HepG2 (cell line): ENCODE results near the gene TMEM132D. TPM values are rescaled to one million over a fixed set of nuclear protein-coding genes. Genes with fewer than 3 reads are reported as not detected.

Experiments
- ATAC-seq: fragments of 200-7000 bp; cut with Tn5 transposase; 3 replicates; pipeline ENCODE4 v1.9.1; 2020; ENCODE audit warnings: mild to moderate bottlenecking, moderate library complexity
- BruUV-seq: library from RNA; stranded (reverse); fragments of 400-500 nt; replicated peaks from 2 replicates; lab custom pipeline; 2021; lab: Mats Ljungman, UMichigan
- CTCF ChIA-PET: fragments of 300-600 bp; formaldehyde crosslinking; extraction: SDS; loops from one replicate; lab custom pipeline; 2021; ENCODE audit warnings: low total read pairs, inconsistent platforms, low intra/inter-chr PET ratio; lab: Yijun Ruan, JAX
- POLR2A ChIA-PET: fragments of 350-600 bp; sonication (Branson Sonifier 250); formaldehyde crosslinking; loops from one replicate; lab custom pipeline; 2020; ENCODE audit warnings: antibody characterized with exemption, inconsistent platforms; lab: Yijun Ruan, JAX
- DNase-seq: peaks from one replicate; pipeline ENCODE4 v3.0.0-alpha.2; 2015; ENCODE audit warnings: low spot score
- FAIRE-seq: peaks from 3 replicates; lab custom pipeline; 2011; peaks lifted over from hg19 to GRCh38; lab: Jason Lieb, UNC
- H2AFZ ChIP-seq: one replicate; pipeline ENCODE4 v1.6.1; 2011; ENCODE audit warnings: low read length, inconsistent platforms
- H3K27ac ChIP-seq: fragments of 300-600 bp; 3 replicates; pipeline ENCODE4 v1.8.0; 2011; ENCODE audit warnings: mixed run types, mild to moderate bottlenecking, mixed read lengths, low read length, inconsistent platforms; ENCODE audit not compliant: insufficient read depth; ENCODE audit errors: extremely low read length
- H3K27me3 ChIP-seq, 2 experiments: fragments of 200-600 bp in 1 of 2; 2 replicates in 1 of 2; 3 replicates in 1 of 2; pipeline versions ENCODE4 v1.6.0 to v1.8.0; 2011; ENCODE audit warnings: low read length in 2 of 2, mild to moderate bottlenecking in 2 of 2, moderate library complexity in 2 of 2, inconsistent platforms in 1 of 2; ENCODE audit not compliant: insufficient read depth in 2 of 2, control insufficient read depth in 1 of 2
- H3K36me3 ChIP-seq, 2 experiments: fragments of 200-600 bp in 1 of 2; replicated peaks in 1 of 2; 2 replicates in 1 of 2; 3 replicates in 1 of 2; pipeline versions ENCODE4 v1.5.1 to v1.8.0; 2011; ENCODE audit warnings: low read length in 2 of 2, inconsistent platforms in 1 of 2; ENCODE audit not compliant: insufficient read depth in 2 of 2, control insufficient read depth in 1 of 2
- H3K4me1 ChIP-seq: 2 replicates; pipeline ENCODE4 v1.5.1; 2012; ENCODE audit warnings: low read length, inconsistent platforms; ENCODE audit not compliant: insufficient read depth
- H3K4me2 ChIP-seq: 2 replicates; pipeline ENCODE4 v1.6.0; 2011; ENCODE audit warnings: low read depth, low read length, inconsistent platforms
- H3K4me3 ChIP-seq, 3 experiments: fragments of 200-600 bp in 1 of 3; sonication (generic), shearing (Covaris generic) in 1 of 3; replicated peaks in 1 of 3; 2 replicates each; pipeline ENCODE4 v1.5.1; 2011 to 2016; ENCODE audit warnings: low read length in 3 of 3, inconsistent platforms in 2 of 3, low read depth in 2 of 3, mild to moderate bottlenecking in 2 of 3, control low read depth in 1 of 3, mixed read lengths in 1 of 3; ENCODE audit not compliant: insufficient read depth in 1 of 3
- H3K79me2 ChIP-seq: one replicate; pipeline ENCODE4 v1.6.1; 2011; ENCODE audit warnings: low read length, inconsistent platforms; ENCODE audit not compliant: insufficient read depth
- H3K9ac ChIP-seq: 2 replicates; pipeline ENCODE4 v1.6.0; 2011; ENCODE audit warnings: mild to moderate bottlenecking, low read depth, low read length, inconsistent platforms; ENCODE audit not compliant: insufficient read depth
- H3K9me3 ChIP-seq: 2 replicates; pipeline ENCODE4 v1.5.1; 2012; ENCODE audit warnings: mild to moderate bottlenecking, low read length
- H4K20me1 ChIP-seq: 2 replicates; pipeline ENCODE4 v1.6.0; 2011; ENCODE audit warnings: inconsistent platforms, mild to moderate bottlenecking, low read length, moderate library complexity; ENCODE audit not compliant: insufficient read depth
- KDM4B ChIP-seq: sonication (generic); formaldehyde crosslinking; IDR thresholded peaks from 2 replicates; pipeline ENCODE4 v1.4.0; 2020; ENCODE audit warnings: missing genetic modification reagents
- KLF12 ChIP-seq: sonication (generic); formaldehyde crosslinking; IDR thresholded peaks from 2 replicates; pipeline ENCODE4 v1.4.0; 2020; ENCODE audit warnings: missing genetic modification reagents, borderline replicate concordance
- MAFK ChIP-seq, 2 experiments: IDR thresholded peaks in 1 of 2; conservative IDR thresholded peaks in 1 of 2; 2 replicates each; pipeline ENCODE4 v1.6.1; 2011; ENCODE audit warnings: improper control_type of control experiment in 2 of 2, low read length in 2 of 2
- XRCC5 ChIP-seq: fragments of 200-400 bp; formaldehyde crosslinking; optimal IDR thresholded peaks from 2 replicates; pipeline ENCODE3; 2017; ENCODE audit warnings: mild to moderate bottlenecking, low read length
- ZNF10 ChIP-seq: sonication (generic); formaldehyde crosslinking; IDR thresholded peaks from 2 replicates; pipeline ENCODE4 v1.4.0; 2020; ENCODE audit warnings: mild to moderate bottlenecking, low read depth, missing genetic modification reagents, borderline replicate concordance
- ZNF430 ChIP-seq: sonication (generic); formaldehyde crosslinking; IDR thresholded peaks from 2 replicates; pipeline ENCODE4 v1.9.0; 2021; ENCODE audit warnings: mild to moderate bottlenecking, missing genetic modification reagents
- ZNF747 ChIP-seq: sonication (generic); formaldehyde crosslinking; IDR thresholded peaks from 2 replicates; pipeline ENCODE4 v1.8.1; 2023; ENCODE audit warnings: missing genetic modification reagents, mild to moderate bottlenecking, borderline replicate concordance
- ZNF777 ChIP-seq: sonication (generic); formaldehyde crosslinking; IDR thresholded peaks from 2 replicates; pipeline ENCODE4 v1.4.0; 2020; ENCODE audit warnings: missing genetic modification reagents
- WGBS: methylation state at CpG from one replicate; pipeline ENCODE4 v1.1.6; 2017; ENCODE audit warnings: low lambda C conversion rate; 5-methylcytosine and 5-hydroxymethylcytosine counted together
- in situ Hi-C: cut with HindIII; loops from 2 replicates; pipeline ENCODE4 v1.10.0; 2017; ENCODE audit warnings: low pct_unique_long_range_greater_than_20kb; ENCODE audit not compliant: extremely low pct_ligation_motif_present
- intact Hi-C: fragments of 100-400 bp; cut with micrococcal nuclease; formaldehyde crosslinking; loops from one replicate; pipeline ENCODE4 v1.10.0; 2022; ENCODE audit not compliant: unreplicated experiment
- polyA plus RNA-seq, 8 experiments: library from polyadenylated mRNA; depleted of rRNA in 3 of 8; stranded (reverse) in 7 of 8; unstranded in 1 of 8; fragments of >200 nt; fragmentation: Illumina TruSeq in 4 of 8; extraction: Trizol in 4 of 8; gene quantifications; 2 replicates each; pipeline versions ENCODE4 v1.2.1 to v1.2.3, GENCODE V29; 2011 to 2016; ENCODE audit warnings: low read depth in 4 of 8, missing spikeins in 1 of 8, mixed read lengths in 1 of 8; ENCODE audit not compliant: insufficient read depth in 1 of 8
- total RNA-seq, 5 experiments: library from RNA; depleted of rRNA; stranded (reverse); fragments of >200 nt; fragmentation: Illumina TruSeq; extraction: Trizol; gene quantifications; 2 replicates each; pipeline ENCODE4 v1.2.3, GENCODE V29; 2016; ENCODE audit warnings: low read depth in 1 of 5
- TF ChIP-seq, protein P1 (sequence below), 2 experiments: sonication (generic) in 1 of 2; formaldehyde crosslinking in 1 of 2; IDR thresholded peaks; 2 replicates each; pipeline versions ENCODE4 v1.4.0 to v1.6.1; 2016 to 2020; ENCODE audit warnings: borderline replicate concordance in 1 of 2, low read depth in 1 of 2, mild to moderate bottlenecking in 1 of 2, missing genetic modification reagents in 1 of 2
- TF ChIP-seq, protein P2 (sequence below): sonication (generic); formaldehyde crosslinking; IDR thresholded peaks from 2 replicates; pipeline ENCODE4 v1.8.0; 2023; ENCODE audit warnings: mild to moderate bottlenecking, missing genetic modification reagents
- TF ChIP-seq, protein P3 (sequence below): sonication (generic); formaldehyde crosslinking; IDR thresholded peaks from 2 replicates; pipeline ENCODE4 v1.4.0; 2020; ENCODE audit warnings: missing genetic modification reagents
- TF ChIP-seq, protein P4 (sequence below): sonication (generic); formaldehyde crosslinking; IDR thresholded peaks from 2 replicates; pipeline ENCODE4 v1.5.0; 2020; ENCODE audit warnings: missing genetic modification reagents
- TF ChIP-seq, protein P5 (sequence below): sonication (generic); formaldehyde crosslinking; IDR thresholded peaks from 2 replicates; pipeline ENCODE4 v1.9.0; 2021; ENCODE audit warnings: missing genetic modification reagents, borderline replicate concordance

TMEM132D gene
- total and polyA plus RNA-seq, 2 of the 13 experiments (the other 11 are each of a cell fraction or from before 2014, with no cell fraction given): not detected

DNA sequence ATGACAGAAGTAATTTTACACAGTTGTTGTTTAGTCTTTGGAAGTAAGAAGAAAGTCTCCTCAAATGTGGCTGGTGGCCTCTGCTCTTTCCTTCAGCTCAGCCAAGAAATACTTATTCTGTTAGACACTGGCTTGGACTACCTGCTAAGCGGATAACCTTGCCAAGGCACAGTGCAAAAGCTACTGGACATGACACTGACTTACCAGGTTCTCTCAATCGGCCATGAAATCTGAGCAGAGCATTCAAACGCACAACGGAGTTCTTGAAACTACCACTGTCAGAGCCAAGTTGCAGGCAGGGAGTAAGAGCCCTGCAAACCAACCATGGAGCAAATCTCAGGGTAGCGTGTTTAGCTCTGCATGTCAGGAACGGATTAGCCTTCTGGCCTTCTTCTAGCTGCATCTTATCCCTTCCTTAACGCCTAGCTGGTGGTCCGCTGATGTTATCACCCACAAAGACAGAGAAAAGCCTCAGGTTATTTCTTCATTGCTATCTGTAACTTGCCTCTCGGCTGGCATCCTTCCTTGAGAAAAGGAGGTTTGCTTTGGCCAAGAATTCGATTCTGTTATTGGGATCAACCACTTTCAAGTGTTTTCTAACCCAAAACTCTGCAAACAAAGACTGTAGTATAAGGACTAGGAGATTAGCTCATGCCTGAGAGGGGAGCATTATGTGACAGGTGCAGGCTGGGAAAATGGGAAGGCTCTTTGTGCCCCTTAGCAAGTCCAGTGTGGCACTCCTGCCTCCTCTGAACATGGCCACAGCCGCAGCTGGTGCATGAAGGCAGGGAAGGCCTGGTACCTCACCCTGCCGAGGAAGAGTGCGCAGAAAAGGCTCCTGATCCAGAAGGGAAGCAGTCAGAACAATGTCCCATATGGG is 827.1 kb downstream of the TMEM132D start:
- CTCF ChIA-PET: no interaction called here
- Histone ChIP-seq H3K4me1 (no peaks in the 10 kb centered on the region), H3K27ac (no peak overlapping the region), H3K27me3 (peaks cover 0 to 2% of the 10 kb centered on the region in 2 experiments; a peak in 1 of 5 replicates), H3K4me3 (no peak overlapping the region), H3K36me3 (no peaks in the 10 kb centered on the region), H3K79me2 (no peaks in the 10 kb centered on the region), H3K9ac (no peak overlapping the region), H3K4me2 (no peak overlapping the region), H2AFZ (no peak overlapping the region), H3K9me3 (no peaks in the 10 kb centered on the region), H4K20me1 (no peaks in the 10 kb centered on the region)
- intact Hi-C loops: no loop called here
- 2% methylated on average over 7 of the region's 13 CpGs for WGBS
- POLR2A ChIA-PET: no interaction called here
- BruUV-seq: no TSS peak
- ATAC-seq (no peak), DNase-seq (no peak), FAIRE-seq (no peak)
- in situ Hi-C loops: no loop called here
- TF ChIP-seq, protein P1, sequence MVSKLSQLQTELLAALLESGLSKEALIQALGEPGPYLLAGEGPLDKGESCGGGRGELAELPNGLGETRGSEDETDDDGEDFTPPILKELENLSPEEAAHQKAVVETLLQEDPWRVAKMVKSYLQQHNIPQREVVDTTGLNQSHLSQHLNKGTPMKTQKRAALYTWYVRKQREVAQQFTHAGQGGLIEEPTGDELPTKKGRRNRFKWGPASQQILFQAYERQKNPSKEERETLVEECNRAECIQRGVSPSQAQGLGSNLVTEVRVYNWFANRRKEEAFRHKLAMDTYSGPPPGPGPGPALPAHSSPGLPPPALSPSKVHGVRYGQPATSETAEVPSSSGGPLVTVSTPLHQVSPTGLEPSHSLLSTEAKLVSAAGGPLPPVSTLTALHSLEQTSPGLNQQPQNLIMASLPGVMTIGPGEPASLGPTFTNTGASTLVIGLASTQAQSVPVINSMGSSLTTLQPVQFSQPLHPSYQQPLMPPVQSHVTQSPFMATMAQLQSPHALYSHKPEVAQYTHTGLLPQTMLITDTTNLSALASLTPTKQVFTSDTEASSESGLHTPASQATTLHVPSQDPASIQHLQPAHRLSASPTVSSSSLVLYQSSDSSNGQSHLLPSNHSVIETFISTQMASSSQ (IDR thresholded peaks at IDR 0.05; ENCODE audit: low read depth): no peak
- TF ChIP-seq, protein P1 (CRISPR knock-in tag; IDR thresholded peaks at IDR 0.05; ENCODE audit: borderline replicate concordance): no peak
- TF ChIP-seq ZNF430 (CRISPR knock-in tag) (no peak), KDM4B (CRISPR knock-in tag) (no peak), XRCC5 (no peak), ZNF747 (CRISPR knock-in tag) (no peak), KLF12 (CRISPR knock-in tag) (no peak), ZNF10 (no peak), MAFK (conservative IDR thresholded peaks at IDR 0.05 in 1 of 2, IDR thresholded peaks at IDR 0.05 in 1 of 2; ENCODE audit: low read length in 2 of 2) (no peak), ZNF777 (CRISPR knock-in tag) (no peak)
- TF ChIP-seq, protein P2, sequence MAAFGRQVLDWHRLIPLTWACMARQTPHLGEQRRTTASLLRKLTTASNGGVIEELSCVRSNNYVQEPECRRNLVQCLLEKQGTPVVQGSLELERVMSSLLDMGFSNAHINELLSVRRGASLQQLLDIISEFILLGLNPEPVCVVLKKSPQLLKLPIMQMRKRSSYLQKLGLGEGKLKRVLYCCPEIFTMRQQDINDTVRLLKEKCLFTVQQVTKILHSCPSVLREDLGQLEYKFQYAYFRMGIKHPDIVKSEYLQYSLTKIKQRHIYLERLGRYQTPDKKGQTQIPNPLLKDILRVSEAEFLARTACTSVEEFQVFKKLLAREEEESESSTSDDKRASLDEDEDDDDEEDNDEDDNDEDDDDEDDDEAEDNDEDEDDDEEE: no peak
- TF ChIP-seq, protein P3, sequence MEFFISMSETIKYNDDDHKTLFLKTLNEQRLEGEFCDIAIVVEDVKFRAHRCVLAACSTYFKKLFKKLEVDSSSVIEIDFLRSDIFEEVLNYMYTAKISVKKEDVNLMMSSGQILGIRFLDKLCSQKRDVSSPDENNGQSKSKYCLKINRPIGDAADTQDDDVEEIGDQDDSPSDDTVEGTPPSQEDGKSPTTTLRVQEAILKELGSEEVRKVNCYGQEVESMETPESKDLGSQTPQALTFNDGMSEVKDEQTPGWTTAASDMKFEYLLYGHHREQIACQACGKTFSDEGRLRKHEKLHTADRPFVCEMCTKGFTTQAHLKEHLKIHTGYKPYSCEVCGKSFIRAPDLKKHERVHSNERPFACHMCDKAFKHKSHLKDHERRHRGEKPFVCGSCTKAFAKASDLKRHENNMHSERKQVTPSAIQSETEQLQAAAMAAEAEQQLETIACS (CRISPR knock-in tag): no peak
- TF ChIP-seq, protein P4, sequence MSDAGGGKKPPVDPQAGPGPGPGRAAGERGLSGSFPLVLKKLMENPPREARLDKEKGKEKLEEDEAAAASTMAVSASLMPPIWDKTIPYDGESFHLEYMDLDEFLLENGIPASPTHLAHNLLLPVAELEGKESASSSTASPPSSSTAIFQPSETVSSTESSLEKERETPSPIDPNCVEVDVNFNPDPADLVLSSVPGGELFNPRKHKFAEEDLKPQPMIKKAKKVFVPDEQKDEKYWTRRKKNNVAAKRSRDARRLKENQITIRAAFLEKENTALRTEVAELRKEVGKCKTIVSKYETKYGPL (CRISPR knock-in tag): no peak
- TF ChIP-seq, protein P5, sequence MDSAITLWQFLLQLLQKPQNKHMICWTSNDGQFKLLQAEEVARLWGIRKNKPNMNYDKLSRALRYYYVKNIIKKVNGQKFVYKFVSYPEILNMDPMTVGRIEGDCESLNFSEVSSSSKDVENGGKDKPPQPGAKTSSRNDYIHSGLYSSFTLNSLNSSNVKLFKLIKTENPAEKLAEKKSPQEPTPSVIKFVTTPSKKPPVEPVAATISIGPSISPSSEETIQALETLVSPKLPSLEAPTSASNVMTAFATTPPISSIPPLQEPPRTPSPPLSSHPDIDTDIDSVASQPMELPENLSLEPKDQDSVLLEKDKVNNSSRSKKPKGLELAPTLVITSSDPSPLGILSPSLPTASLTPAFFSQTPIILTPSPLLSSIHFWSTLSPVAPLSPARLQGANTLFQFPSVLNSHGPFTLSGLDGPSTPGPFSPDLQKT (CRISPR knock-in tag): no peak
